Stimulated activated CD8-positive, alpha-beta memory T cell treated with anti-CD3 and anti-CD28 coated beads, Interleukin-7, amount 100 ng/mL, for 4 hours (primary cell): ENCODE data around the gene DOCK1.

Experiments
- DNase-seq, 2 donors: peaks; one replicate each; pipeline ENCODE4 v3.0.0-alpha.2; 2020; ENCODE audit warnings: low read depth in 2 of 2

Gene DOCK1

DNA sequence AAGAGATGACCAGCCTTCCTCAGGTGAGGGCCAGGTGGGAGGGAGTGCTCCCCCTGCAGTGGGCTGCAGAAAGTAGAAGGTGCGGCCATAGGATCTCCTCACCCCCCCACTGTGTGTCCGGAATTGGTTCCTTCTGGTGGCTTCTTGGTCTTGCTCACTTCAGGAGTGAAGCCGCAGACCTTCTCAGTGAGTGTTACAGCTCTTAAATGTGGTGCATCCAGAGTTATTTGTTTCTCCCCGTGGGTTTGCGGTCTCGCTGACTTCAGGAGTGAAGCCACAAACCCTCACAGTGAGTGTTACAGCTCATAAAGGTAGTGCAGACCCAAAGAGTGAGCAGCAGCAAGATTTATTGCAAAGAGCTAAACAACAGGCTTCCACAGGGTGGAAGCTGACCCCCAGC, 553.6 kb downstream of the DOCK1 start:
- DNase-seq: no peak

GRCh38 chr10:127459918-127460317, 554.7 kb downstream of the DOCK1 start:
- no peak for DNase-seq

DNA sequence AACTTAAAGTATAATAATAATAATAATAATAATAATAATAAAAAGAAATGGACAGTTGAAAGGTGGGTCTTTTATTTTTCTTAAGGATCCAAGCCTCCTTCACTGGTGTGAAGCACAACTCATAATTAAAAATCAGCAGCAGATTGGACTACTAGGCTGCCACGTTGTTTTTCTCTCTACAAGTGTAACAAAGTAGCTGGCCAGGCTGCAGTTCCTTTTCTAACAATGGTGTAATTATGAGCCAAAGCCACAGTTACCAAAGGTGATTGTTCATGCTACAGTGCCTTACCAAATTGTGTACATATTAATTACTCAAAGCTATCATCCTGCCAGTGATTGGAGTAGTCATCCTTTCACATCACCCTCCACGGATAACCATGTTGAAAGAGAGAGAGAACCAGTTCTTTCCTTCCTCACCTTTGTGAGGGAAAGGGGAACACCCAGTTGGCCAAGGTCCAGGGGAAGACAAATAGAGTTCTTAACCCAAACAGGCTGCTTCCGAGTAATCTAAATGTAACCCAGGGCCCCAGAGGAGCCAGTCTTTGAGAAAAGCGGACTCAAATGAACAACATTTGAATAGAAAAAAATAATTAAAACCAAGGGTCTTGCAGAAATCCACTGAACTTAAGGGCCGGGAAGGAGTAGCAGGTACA, 557.5 kb downstream of the DOCK1 start:
- no peak for DNase-seq

- no peak for DNase-seq
Measured at GRCh38 chr10:127463548-127463947, 558.3 kb downstream of the DOCK1 start.

DNA sequence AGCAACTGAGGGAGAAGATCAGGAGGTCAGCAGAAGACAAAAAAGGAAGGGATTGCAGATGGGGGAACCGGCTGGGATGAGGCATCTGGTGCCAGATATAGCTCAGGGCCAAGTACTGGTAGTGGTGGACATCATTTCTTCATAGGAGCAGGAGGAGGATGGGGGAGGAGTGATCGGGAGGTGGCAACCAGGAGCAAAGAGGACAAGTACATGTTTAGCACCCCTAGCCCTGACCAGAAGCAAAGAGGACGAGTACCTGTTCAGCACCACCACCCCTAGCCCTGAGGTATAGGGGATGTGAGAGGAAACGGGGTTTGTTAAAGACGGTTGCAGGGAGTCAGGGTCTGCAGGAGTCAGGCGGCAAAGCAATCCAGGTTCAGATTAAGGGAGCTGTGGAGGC, 559.3 kb downstream of the DOCK1 start:
- DNase-seq: no peak

DNA sequence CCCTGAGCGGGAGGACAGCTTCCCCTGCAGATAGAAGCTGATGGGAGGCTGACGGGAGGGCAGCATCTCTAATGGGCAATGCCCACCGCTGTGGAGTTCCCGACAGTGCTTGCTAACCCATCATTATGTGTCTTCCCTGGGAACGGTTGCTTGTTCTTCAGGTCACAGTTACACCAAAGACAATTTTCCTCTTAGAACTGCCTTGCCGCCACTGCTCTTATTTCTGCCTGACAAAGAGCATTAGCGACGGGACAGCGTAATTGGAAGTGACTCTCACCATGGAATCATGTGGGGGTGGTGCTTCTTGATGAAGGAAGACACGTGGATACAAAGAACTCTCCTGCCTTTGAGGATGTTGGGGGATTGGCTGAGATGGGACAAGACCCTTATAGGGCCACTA, 562.6 kb downstream of the DOCK1 start:
- DNase-seq: no peak

DNA sequence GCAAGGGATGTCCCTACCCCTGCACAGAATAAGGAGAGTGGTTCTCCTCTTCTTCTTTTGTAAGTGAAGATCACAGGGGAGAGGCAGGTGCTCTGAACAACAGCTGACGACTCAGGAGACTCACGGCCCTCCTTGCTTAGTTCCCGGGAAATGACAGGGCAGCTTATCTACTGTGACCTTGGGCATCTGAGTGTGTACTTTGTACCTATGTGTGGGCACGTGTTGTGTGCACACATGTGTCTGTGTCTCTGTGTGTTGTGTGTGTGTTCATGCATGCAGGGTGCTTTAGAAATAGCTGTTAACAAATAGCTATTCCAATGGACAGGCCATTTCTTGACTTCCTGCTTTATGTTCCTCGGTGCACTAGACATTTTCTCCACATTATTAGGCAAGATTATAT, 563.4 kb downstream of the DOCK1 start:
- DNase-seq: no peak

DNA sequence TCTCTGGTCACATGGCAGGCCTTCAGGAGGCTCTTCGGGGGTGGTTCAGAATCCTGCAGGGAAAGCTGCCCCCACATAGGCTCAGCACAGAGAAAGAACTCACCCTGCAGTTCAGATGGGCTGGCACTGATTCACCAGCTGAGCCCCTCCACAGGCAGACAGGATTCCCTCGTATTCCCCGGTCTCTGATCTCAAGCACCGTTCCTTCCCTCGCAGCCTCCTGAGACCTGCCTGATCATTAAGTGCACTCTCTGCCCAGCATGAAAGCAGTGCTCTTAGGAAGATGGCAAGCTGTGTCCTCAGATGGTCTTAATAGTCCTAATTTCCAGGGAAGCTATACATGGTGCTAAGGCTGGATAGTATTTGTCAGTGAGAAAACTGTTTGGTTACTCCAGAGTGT, 565.7 kb downstream of the DOCK1 start:
- no peak for DNase-seq

DNA sequence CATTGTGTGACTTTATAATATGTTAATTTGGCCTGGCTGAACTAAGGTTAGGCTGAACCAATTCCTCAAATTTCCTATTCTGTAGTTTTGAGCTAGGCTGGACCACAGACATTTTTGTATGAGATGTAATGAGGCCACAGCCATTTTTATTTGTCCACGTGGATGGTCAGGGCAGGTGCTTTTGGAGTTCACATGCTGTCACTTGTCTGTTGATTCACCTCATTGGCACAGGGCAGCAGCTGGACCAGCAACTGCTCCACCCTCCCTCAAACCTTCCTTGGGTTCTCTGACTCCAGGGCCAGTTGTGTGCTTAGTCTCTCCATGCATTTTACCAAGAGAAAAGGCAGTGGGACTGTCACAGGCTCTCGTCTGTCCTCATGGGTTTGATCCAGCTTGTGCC, 567.7 kb downstream of the DOCK1 start:
- DNase-seq: no peak

- DNase-seq: no peak
Measured at GRCh38 chr10:127474501-127474900, 569.3 kb downstream of the DOCK1 start.

- DNase-seq: no peak
Measured at GRCh38 chr10:127485153-127485857, 580.1 kb downstream of the DOCK1 start.

GRCh38 chr10:127486355-127486754, 581.1 kb downstream of the DOCK1 start:
- no peak for DNase-seq

DNA sequence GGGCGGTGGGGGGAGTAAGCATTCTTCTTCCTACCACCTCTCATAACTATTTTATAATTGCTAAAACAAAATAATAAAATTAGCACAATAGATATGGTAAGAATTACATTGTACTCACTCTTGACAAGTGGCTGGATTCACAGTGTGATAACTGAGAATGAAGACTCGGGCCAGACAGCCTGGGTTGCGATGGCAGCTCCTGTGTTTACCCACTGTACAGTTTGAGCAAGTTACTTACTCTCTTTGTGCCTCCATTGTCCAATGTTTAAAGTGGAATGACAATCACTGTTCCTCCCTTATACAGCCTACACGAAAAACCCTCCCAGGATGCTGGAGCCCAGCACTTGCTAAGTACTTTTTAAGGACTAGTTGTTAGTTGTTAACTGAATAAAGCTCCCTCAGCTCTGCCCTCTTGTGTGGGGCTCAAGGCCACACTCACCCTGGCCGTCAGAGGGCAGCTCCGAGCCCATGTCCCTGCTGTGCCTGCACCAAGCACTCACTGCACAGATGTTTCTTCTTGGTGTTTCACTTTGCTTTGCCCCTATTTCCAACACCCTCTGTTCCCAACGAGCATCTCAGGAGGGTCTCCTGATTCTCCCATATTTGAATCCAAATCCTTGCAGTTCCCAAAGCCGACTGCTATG, 587.5 kb downstream of the DOCK1 start:
- DNase-seq: no peak

GRCh38 chr10:127496035-127496434, 590.8 kb downstream of the DOCK1 start:
- no peak for DNase-seq

- DNase-seq: no peak
Measured at GRCh38 chr10:127497685-127498084, 592.5 kb downstream of the DOCK1 start.

DNA sequence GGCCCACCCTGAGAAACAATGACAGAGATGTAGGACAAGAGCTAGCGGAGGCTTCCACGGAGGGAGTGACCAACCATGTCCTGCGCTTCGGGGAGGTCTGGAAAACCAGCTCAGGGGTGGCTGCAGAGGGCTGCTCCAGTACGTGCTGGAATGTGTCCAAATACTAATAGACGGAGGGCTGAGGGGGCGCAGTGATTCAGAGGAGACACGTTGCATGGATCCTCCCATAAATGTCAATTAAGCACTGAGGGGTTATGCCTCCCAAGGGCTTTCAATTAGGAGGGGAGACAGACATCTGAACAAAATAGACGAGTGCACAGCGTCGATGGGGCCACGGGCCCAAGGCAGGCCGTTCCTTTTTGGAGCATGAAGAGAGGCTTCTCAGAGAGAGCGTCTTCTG, 592.9 kb downstream of the DOCK1 start:
- DNase-seq: no peak

DNA sequence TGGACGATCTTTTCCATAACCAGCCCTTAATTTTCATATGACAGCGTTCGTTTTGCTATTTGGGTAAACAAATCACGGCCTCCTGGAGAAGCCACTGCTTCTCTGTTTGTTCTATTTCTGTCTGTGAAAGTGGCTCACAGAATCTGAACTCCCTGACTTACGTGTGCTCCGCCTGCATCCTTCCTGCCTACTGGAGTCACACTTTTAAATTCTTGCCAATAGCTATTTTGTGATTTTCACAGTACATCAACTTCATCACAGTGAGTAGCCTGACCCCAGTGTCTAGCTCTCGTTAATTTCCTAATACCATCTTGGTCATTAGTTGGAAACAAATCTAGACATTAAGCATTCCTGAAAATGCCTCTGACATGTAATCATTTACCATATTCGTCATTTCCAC, 594.9 kb downstream of the DOCK1 start:
- DNase-seq: no peak
